Measurements from ENCODE around the gene CNNM3.
A peak's percentile ranks its signal among the peaks of the same experiment; 100 is the strongest.

DNA sequence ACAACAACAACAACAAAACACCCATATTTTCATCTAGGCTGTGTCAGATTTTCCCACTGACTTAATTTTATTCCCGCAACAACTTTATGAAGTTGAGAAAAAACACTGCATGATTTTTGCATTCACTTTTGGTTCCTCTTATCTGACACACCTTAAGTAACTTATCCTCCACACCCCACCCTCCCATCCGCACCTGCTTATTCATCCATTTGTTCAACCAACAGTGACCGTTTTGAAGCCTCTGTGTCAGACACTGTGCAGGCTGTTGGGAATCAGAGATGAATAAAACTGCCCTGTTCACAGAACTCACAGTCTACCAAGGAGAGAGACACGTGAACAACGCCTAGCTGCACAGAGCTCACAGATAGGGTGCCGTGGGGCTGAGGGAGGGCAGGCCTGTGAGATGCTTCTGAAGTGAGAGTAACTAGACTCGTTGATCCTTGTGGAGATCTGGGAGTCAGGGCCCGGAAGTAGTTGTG lies 47.9 kb upstream of the CNNM3 start:
- peak; percentile 40 to 58 for TF ChIP-seq POLR2A (IDR thresholded peaks at IDR 0.05)
- TF ChIP-seq, protein P1, sequence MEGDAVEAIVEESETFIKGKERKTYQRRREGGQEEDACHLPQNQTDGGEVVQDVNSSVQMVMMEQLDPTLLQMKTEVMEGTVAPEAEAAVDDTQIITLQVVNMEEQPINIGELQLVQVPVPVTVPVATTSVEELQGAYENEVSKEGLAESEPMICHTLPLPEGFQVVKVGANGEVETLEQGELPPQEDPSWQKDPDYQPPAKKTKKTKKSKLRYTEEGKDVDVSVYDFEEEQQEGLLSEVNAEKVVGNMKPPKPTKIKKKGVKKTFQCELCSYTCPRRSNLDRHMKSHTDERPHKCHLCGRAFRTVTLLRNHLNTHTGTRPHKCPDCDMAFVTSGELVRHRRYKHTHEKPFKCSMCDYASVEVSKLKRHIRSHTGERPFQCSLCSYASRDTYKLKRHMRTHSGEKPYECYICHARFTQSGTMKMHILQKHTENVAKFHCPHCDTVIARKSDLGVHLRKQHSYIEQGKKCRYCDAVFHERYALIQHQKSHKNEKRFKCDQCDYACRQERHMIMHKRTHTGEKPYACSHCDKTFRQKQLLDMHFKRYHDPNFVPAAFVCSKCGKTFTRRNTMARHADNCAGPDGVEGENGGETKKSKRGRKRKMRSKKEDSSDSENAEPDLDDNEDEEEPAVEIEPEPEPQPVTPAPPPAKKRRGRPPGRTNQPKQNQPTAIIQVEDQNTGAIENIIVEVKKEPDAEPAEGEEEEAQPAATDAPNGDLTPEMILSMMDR (IDR thresholded peaks at IDR 0.05) = no peak
